Astrocyte (in vitro differentiated cells and primary cell): Measurements from ENCODE around the gene PATE1. TPM values are rescaled to one million over a fixed set of nuclear protein-coding genes. Genes with fewer than 3 reads are reported as not detected.

ENCODE experiments used
- DNase-seq: peaks from one replicate; pipeline ENCODE4 v3.0.0-alpha.2; 2010; ENCODE audit warnings: low read depth
- FAIRE-seq: peaks from 2 replicates; lab custom pipeline; 2011; peaks lifted over from hg19 to GRCh38; lab: Jason Lieb, UNC
- H2AFZ ChIP-seq: 2 replicates; pipeline ENCODE4 v1.6.0; 2012; ENCODE audit warnings: low read depth, low read length, inconsistent platforms
- H3K27ac ChIP-seq: 2 replicates; pipeline ENCODE4 v1.5.1; 2011; ENCODE audit warnings: low read depth, low read length, inconsistent platforms
- H3K27me3 ChIP-seq: 2 replicates; pipeline ENCODE4 v1.6.0; 2011; ENCODE audit warnings: low read length, inconsistent platforms; ENCODE audit not compliant: insufficient read depth
- H3K36me3 ChIP-seq: 2 replicates; pipeline ENCODE4 v1.5.1; 2011; ENCODE audit warnings: low read length, inconsistent platforms; ENCODE audit not compliant: insufficient read depth
- H3K4me1 ChIP-seq: 2 replicates; pipeline ENCODE4 v1.5.1; 2011; ENCODE audit warnings: low read length, inconsistent platforms; ENCODE audit not compliant: insufficient read depth
- H3K4me2 ChIP-seq: 2 replicates; pipeline ENCODE4 v1.6.0; 2012; ENCODE audit warnings: low read length, inconsistent platforms
- H3K4me3 ChIP-seq: 2 replicates; pipeline ENCODE4 v1.5.1; 2011; ENCODE audit warnings: low read depth, mild to moderate bottlenecking, low read length, inconsistent platforms; ENCODE audit not compliant: insufficient read depth
- H3K79me2 ChIP-seq: 2 replicates; pipeline ENCODE4 v1.6.0; 2012; ENCODE audit warnings: mild to moderate bottlenecking, low read length, inconsistent platforms; ENCODE audit not compliant: insufficient read depth
- H3K9ac ChIP-seq: 2 replicates; pipeline ENCODE4 v1.6.0; 2012; ENCODE audit warnings: mild to moderate bottlenecking, low read length, inconsistent platforms
- H3K9me3 ChIP-seq: 2 replicates; pipeline ENCODE4 v1.5.1; 2012; ENCODE audit warnings: low read depth, mild to moderate bottlenecking, low read length, inconsistent platforms; ENCODE audit not compliant: insufficient read depth
- H4K20me1 ChIP-seq: 2 replicates; pipeline ENCODE4 v1.6.0; 2012; ENCODE audit warnings: low read length, inconsistent platforms; ENCODE audit not compliant: insufficient read depth
- H3K27ac Mint-ChIP-seq: one replicate; pipeline ENCODE4 v1.8.0; 2021; ENCODE audit warnings: mild to moderate bottlenecking, mixed read lengths; ENCODE audit not compliant: unreplicated experiment
- H3K27me3 Mint-ChIP-seq: one replicate; pipeline ENCODE4 v1.8.0; 2021; ENCODE audit warnings: low read depth, mixed read lengths; ENCODE audit not compliant: unreplicated experiment
- H3K36me3 Mint-ChIP-seq: one replicate; pipeline ENCODE4 v1.8.0; 2021; ENCODE audit warnings: low read depth, mixed read lengths; ENCODE audit not compliant: unreplicated experiment
- H3K4me1 Mint-ChIP-seq: one replicate; pipeline ENCODE4 v1.8.0; 2021; ENCODE audit warnings: low read depth, mixed read lengths; ENCODE audit not compliant: unreplicated experiment
- H3K4me3 Mint-ChIP-seq: one replicate; pipeline ENCODE4 v1.8.0; 2021; ENCODE audit warnings: mild to moderate bottlenecking, moderate library complexity, mixed read lengths; ENCODE audit not compliant: unreplicated experiment
- H3K9me3 Mint-ChIP-seq: one replicate; pipeline ENCODE4 v1.8.0; 2021; ENCODE audit warnings: mild to moderate bottlenecking, mixed read lengths; ENCODE audit not compliant: unreplicated experiment
- CTCF ChIP-seq: IDR thresholded peaks from 2 replicates; pipeline ENCODE4 v1.5.1; 2011; ENCODE audit warnings: low read depth, mild to moderate bottlenecking, inconsistent platforms, low read length, moderate library complexity; ENCODE audit not compliant: insufficient read depth
- EZH2 ChIP-seq: IDR thresholded peaks from 2 replicates; pipeline ENCODE4 v1.6.1; 2012; ENCODE audit warnings: mild to moderate bottlenecking, low read length, inconsistent platforms; ENCODE audit not compliant: insufficient read depth
- total RNA-seq: library from RNA; stranded (reverse); gene quantifications from 2 replicates; pipeline ENCODE4 v1.2.1, GENCODE V29; 2021

Gene PATE1
- total RNA-seq, 1 donor from 2014 or later, result not detected

GRCh38 chr11:125790825-125791224 is 44.7 kb downstream of the PATE1 start:
- no peak for FAIRE-seq
- Mint-ChIP-seq H3K9me3 (peaks cover 6% of the 10 kb centered on the region), H3K36me3 (no peaks in the 10 kb centered on the region), H3K27me3 (peaks cover 5% of the 10 kb centered on the region), H3K27ac (no peak overlapping the region), H3K4me3 (no peak overlapping the region), H3K4me1 (no peaks in the 10 kb centered on the region)
- Histone ChIP-seq H3K36me3 (no peaks in the 10 kb centered on the region), H3K27ac (no peak overlapping the region), H4K20me1 (no peaks in the 10 kb centered on the region), H3K27me3 (no peaks in the 10 kb centered on the region), H3K4me1 (no peaks in the 10 kb centered on the region), H3K4me3 (no peak overlapping the region), H3K9ac (no peak overlapping the region), H2AFZ (no peak overlapping the region), H3K9me3 (no peaks in the 10 kb centered on the region), H3K79me2 (no peaks in the 10 kb centered on the region), H3K4me2 (no peak overlapping the region)
- DNase-seq, result no peak
- TF ChIP-seq CTCF, result no peak
- no peak for TF ChIP-seq EZH2

- Histone ChIP-seq H3K27me3 (no peaks in the 10 kb centered on the region), H3K4me2 (no peak overlapping the region), H2AFZ (no peak overlapping the region), H3K9me3 (no peaks in the 10 kb centered on the region), H3K4me3 (no peak overlapping the region), H3K79me2 (no peaks in the 10 kb centered on the region), H3K9ac (no peak overlapping the region), H3K4me1 (no peaks in the 10 kb centered on the region), H3K27ac (no peak overlapping the region), H4K20me1 (no peaks in the 10 kb centered on the region), H3K36me3 (no peaks in the 10 kb centered on the region)
- H3K9me3 Mint-ChIP-seq, result peaks cover 14% of the 10 kb centered on the region
- no peaks in the 10 kb centered on the region for H3K27me3 Mint-ChIP-seq
- DNase-seq (no peak), FAIRE-seq (no peak)
- no peak overlapping the region for H3K4me3 Mint-ChIP-seq
- no peak overlapping the region for H3K27ac Mint-ChIP-seq
- no peaks in the 10 kb centered on the region for H3K36me3 Mint-ChIP-seq
- TF ChIP-seq EZH2, result no peak
- TF ChIP-seq CTCF, result no peak
- H3K4me1 Mint-ChIP-seq, result no peaks in the 10 kb centered on the region
These were observed 51.6 kb downstream of the PATE1 start for GRCh38 chr11:125797641-125798040.

Other genes starting within 250 kb of the PATE1 start
- 118 and 129 TPM in 2 replicates for gene EI24, start 176.8 kb upstream of the PATE1 start, total RNA-seq
- gene STT3A, start 153.4 kb upstream of the PATE1 start, total RNA-seq, result 232 and 258 TPM in 2 replicates
- gene CHEK1, start 121.1 kb upstream of the PATE1 start, total RNA-seq, result 23.0 and 30.3 TPM in 2 replicates
- not detected in 2 replicates for gene ACRV1, start 65.4 kb upstream of the PATE1 start, total RNA-seq
- 0.16 TPM in 1 of 2 replicates, not detected in the other for gene PATE2, start 32.5 kb downstream of the PATE1 start, total RNA-seq
- not detected in 2 replicates for gene PATE3, start 41.8 kb downstream of the PATE1 start, total RNA-seq
- gene PATE4, start 87.0 kb downstream of the PATE1 start, total RNA-seq, result not detected in 2 replicates
- 3.2 TPM in 2 replicates for gene HYLS1, start 141.4 kb downstream of the PATE1 start, total RNA-seq
- 14.3 and 16.9 TPM in 2 replicates for gene PUS3, start 156.9 kb downstream of the PATE1 start, total RNA-seq
- gene DDX25, start 158.2 kb downstream of the PATE1 start, total RNA-seq, result 0.70 and 1.1 TPM in 2 replicates
- not detected in 2 replicates for gene VSIG10L2, start 199.8 kb downstream of the PATE1 start, total RNA-seq